H9 (cell line): ENCODE measurements around the gene USP21. TPM values are rescaled to one million over a fixed set of nuclear protein-coding genes. Genes with fewer than 3 reads are reported as not detected.

ENCODE experiments used
- DNase-seq: peaks from one replicate; pipeline ENCODE4 v3.0.0-alpha.2; 2017
- H2AFZ ChIP-seq: one replicate; pipeline ENCODE4 v1.6.1; 2013; ENCODE audit warnings: mild to moderate bottlenecking, low read length, control low read depth, moderate library complexity
- H2AK5ac ChIP-seq: 2 replicates; pipeline ENCODE4 v1.6.1; 2013; ENCODE audit warnings: low read length, control low read depth, mixed read lengths; ENCODE audit not compliant: insufficient read length
- H2BK120ac ChIP-seq: one replicate; pipeline ENCODE4 v1.6.1; 2013; ENCODE audit warnings: low read depth, mild to moderate bottlenecking, low read length, control low read depth, inconsistent platforms; ENCODE audit not compliant: poor library complexity, severe bottlenecking
- H2BK12ac ChIP-seq: 2 replicates; pipeline ENCODE4 v1.6.1; 2013; ENCODE audit warnings: low read length, control low read depth, mixed read lengths, low read depth; ENCODE audit not compliant: insufficient read length
- H2BK15ac ChIP-seq: 2 replicates; pipeline ENCODE4 v1.6.1; 2013; ENCODE audit warnings: low read depth, low read length, control low read depth
- H2BK20ac ChIP-seq: one replicate; pipeline ENCODE4 v1.6.1; 2013; ENCODE audit warnings: low read depth, mild to moderate bottlenecking, low read length, control low read depth, inconsistent platforms; ENCODE audit not compliant: poor library complexity, severe bottlenecking
- H2BK5ac ChIP-seq: 2 replicates; pipeline ENCODE4 v1.6.1; 2013; ENCODE audit warnings: low read length, control low read depth, mixed read lengths; ENCODE audit not compliant: insufficient read length
- H3K14ac ChIP-seq: 2 replicates; pipeline ENCODE4 v1.6.1; 2013; ENCODE audit warnings: low read length, control low read depth; ENCODE audit not compliant: insufficient read depth
- H3K18ac ChIP-seq: 2 replicates; pipeline ENCODE4 v1.6.1; 2013; ENCODE audit warnings: low read depth, mild to moderate bottlenecking, mixed read lengths, low read length, control low read depth; ENCODE audit not compliant: insufficient read length
- H3K23ac ChIP-seq: 2 replicates; pipeline ENCODE4 v1.6.1; 2013; ENCODE audit warnings: low read length, control low read depth, mixed read lengths, low read depth; ENCODE audit not compliant: insufficient read length
- H3K23me2 ChIP-seq: 2 replicates; pipeline ENCODE4 v1.6.1; 2013; ENCODE audit warnings: low read depth, mild to moderate bottlenecking, mixed read lengths, low read length, control low read depth; ENCODE audit not compliant: insufficient read length, poor library complexity, severe bottlenecking
- H3K27ac ChIP-seq: 2 replicates; pipeline ENCODE4 v1.5.1; 2013; ENCODE audit warnings: low read length, control low read depth, mixed read lengths, low read depth; ENCODE audit not compliant: insufficient read length
- H3K27me3 ChIP-seq: 2 replicates; pipeline ENCODE4 v1.6.1; 2013; ENCODE audit warnings: low read length, control low read depth, inconsistent platforms; ENCODE audit not compliant: insufficient read depth
- H3K4ac ChIP-seq: 2 replicates; pipeline ENCODE4 v1.6.1; 2013; ENCODE audit warnings: low read depth, mild to moderate bottlenecking, control low read depth, inconsistent platforms, low read length, moderate library complexity
- H3K4me1 ChIP-seq: 2 replicates; pipeline ENCODE4 v1.6.1; 2013; ENCODE audit warnings: low read length, control low read depth, inconsistent platforms; ENCODE audit not compliant: insufficient read depth
- H3K4me2 ChIP-seq: 2 replicates; pipeline ENCODE4 v1.6.1; 2013; ENCODE audit warnings: low read length, control low read depth, mixed read lengths; ENCODE audit not compliant: insufficient read length, insufficient read depth
- H3K56ac ChIP-seq: 2 replicates; pipeline ENCODE4 v1.6.1; 2013; ENCODE audit warnings: low read depth, mild to moderate bottlenecking, mixed read lengths, low read length, control low read depth; ENCODE audit not compliant: insufficient read length
- H3K79me1 ChIP-seq: 2 replicates; pipeline ENCODE4 v1.6.1; 2013; ENCODE audit warnings: low read depth, mild to moderate bottlenecking, moderate library complexity, low read length, control low read depth, inconsistent platforms; ENCODE audit not compliant: insufficient read depth, poor library complexity, severe bottlenecking
- H3K79me2 ChIP-seq: 2 replicates; pipeline ENCODE4 v1.6.1; 2013; ENCODE audit warnings: low read length, control low read depth, inconsistent platforms; ENCODE audit not compliant: insufficient read depth
- H3K9ac ChIP-seq: 2 replicates; pipeline ENCODE4 v1.6.1; 2013; ENCODE audit warnings: low read length, control low read depth, mixed read lengths; ENCODE audit not compliant: insufficient read length; ENCODE audit errors: extremely low read depth
- H3K9me3 ChIP-seq: one replicate; pipeline ENCODE4 v1.6.1; 2013; ENCODE audit warnings: low read depth, low read length, inconsistent platforms; ENCODE audit not compliant: control insufficient read depth
- H3T11ph ChIP-seq: one replicate; pipeline ENCODE4 v1.6.1; 2013; ENCODE audit warnings: mild to moderate bottlenecking, low read length, control low read depth, inconsistent platforms
- H4K20me1 ChIP-seq: one replicate; pipeline ENCODE4 v1.6.1; 2013; ENCODE audit not compliant: control insufficient read depth, insufficient read length, insufficient read depth
- H4K5ac ChIP-seq: 2 replicates; pipeline ENCODE4 v1.6.1; 2013; ENCODE audit warnings: low read depth, mild to moderate bottlenecking, mixed read lengths, low read length, control low read depth; ENCODE audit not compliant: insufficient read length
- H4K8ac ChIP-seq: replicated peaks from 2 replicates; pipeline ENCODE4 v1.6.1; 2013; ENCODE audit warnings: low read length, control low read depth, mixed read lengths, low read depth; ENCODE audit not compliant: insufficient read length
- H4K91ac ChIP-seq: 2 replicates; pipeline ENCODE4 v1.6.1; 2013; ENCODE audit warnings: low read depth, mild to moderate bottlenecking, moderate library complexity, mixed read lengths, low read length, control low read depth; ENCODE audit not compliant: insufficient read length
- H3K27ac Mint-ChIP-seq, 3 experiments: 2 replicates in 2 of 3; 3 replicates in 1 of 3; pipeline ENCODE4 v1.8.0; 2020 to 2021; ENCODE audit warnings: mixed read lengths in 3 of 3, mild to moderate bottlenecking in 1 of 3, moderate library complexity in 1 of 3
- H3K27me3 Mint-ChIP-seq: 2 replicates; pipeline ENCODE4 v1.8.0; 2021; ENCODE audit warnings: low read depth, mild to moderate bottlenecking, moderate library complexity, mixed read lengths
- H3K36me3 Mint-ChIP-seq, 3 experiments: 2 replicates in 2 of 3; 3 replicates in 1 of 3; pipeline ENCODE4 v1.8.0; 2020 to 2021; ENCODE audit warnings: low read depth in 3 of 3, mixed read lengths in 3 of 3; ENCODE audit not compliant: insufficient read depth in 1 of 3
- H3K4me1 Mint-ChIP-seq, 2 experiments: 2 replicates each; pipeline ENCODE4 v1.8.0; 2020; ENCODE audit warnings: mixed read lengths in 2 of 2
- H3K4me3 Mint-ChIP-seq, 2 experiments: 2 replicates in 1 of 2; 3 replicates in 1 of 2; pipeline ENCODE4 v1.8.0; 2020 to 2021; ENCODE audit warnings: mild to moderate bottlenecking in 2 of 2, mixed read lengths in 2 of 2, moderate library complexity in 1 of 2
- H3K9me3 Mint-ChIP-seq, 2 experiments: 2 replicates in 1 of 2; 3 replicates in 1 of 2; pipeline ENCODE4 v1.8.0; 2020; ENCODE audit warnings: mild to moderate bottlenecking in 2 of 2, mixed read lengths in 2 of 2, moderate library complexity in 1 of 2
- WGBS: extraction: QIAGEN DNeasy Blood & Tissue Kit; methylation state at CpG from one replicate; pipeline ENCODE4 v1.1.7; 2013; ENCODE audit warnings: missing lambda C conversion rate, low lambda C conversion rate, mixed read lengths; ENCODE audit not compliant: insufficient read length; ENCODE audit errors: extremely low coverage; 5-methylcytosine and 5-hydroxymethylcytosine counted together
- total RNA-seq: library from RNA; stranded (reverse); gene quantifications from 2 replicates; pipeline ENCODE4 v1.2.1, GENCODE V29; 2021
- TF ChIP-seq, protein P1 (sequence below): fragments of 200-600 bp; sonication (generic); conservative IDR thresholded peaks from 3 replicates; pipeline ENCODE4 v1.8.0; 2021; ENCODE audit warnings: antibody characterized with exemption, mild to moderate bottlenecking

Gene USP21
- total RNA-seq, 1 experiment from 2014 or later: 17.9 TPM

DNA sequence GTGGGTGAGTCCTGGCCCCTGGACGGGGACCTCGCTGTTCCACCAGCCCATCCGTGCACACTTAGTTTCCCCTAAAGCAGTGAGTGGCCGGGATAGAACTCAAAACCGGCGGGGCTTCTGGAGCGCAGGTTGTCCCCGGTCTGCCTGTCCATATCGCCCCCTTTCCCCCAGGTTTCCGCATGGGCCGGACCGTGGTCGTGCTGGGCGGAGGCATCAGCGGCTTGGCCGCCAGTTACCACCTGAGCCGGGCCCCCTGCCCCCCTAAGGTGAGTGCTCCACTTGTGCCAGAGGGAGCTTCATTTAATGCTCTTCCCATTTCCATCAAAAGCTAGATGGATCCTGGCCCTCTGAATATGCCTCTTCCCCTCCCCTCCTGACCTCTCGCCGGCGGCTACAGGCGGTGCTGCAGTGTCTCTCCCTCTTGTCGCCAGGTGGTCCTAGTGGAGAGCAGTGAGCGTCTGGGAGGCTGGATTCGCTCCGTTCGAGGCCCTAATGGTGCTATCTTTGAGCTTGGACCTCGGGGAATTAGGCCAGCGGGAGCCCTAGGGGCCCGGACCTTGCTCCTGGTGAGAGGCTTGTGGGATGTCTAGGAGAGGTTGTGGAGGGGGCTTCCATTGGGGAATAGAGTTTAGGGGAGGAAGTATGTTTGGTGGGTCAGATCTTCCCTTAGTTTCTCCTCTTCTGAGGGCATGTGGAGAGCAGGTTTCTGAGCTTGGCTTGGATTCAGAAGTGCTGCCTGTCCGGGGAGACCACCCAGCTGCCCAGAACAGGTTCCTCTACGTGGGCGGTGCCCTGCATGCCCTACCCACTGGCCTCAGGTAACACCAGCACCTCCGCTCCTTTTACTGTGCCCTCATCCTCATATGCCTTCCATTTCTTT is 7.6 kb downstream of the USP21 start:
- H3K36me3 Mint-ChIP-seq: peaks cover 25 to 62% (median 59%) of the 10 kb centered on the region in 3 experiments; a peak in 6 of 7 replicates
- no peaks in the 10 kb centered on the region; the same call in 1 of the 2 replicates for H3K27me3 Mint-ChIP-seq
- Histone ChIP-seq H3T11ph (no peak overlapping the region), H3K79me2 (no peaks in the 10 kb centered on the region), H3K18ac (no peak overlapping the region), H3K4ac (no peak overlapping the region), H3K23me2 (peaks cover 11% of the 10 kb centered on the region), H3K4me1 (no peaks in the 10 kb centered on the region), H4K8ac (no peak overlapping the region), H3K4me2 (peak overlapping the region; percentile 70), H3K56ac (no peak overlapping the region), H2BK12ac (no peak overlapping the region), H3K14ac (peak overlapping the region; percentile 32; the same call in 1 of the 2 replicates), H4K5ac (no peak overlapping the region), H2BK120ac (no peak overlapping the region), H2BK20ac (no peak overlapping the region), H2AK5ac (no peak overlapping the region), H2BK15ac (no peak overlapping the region), H4K20me1 (no peaks in the 10 kb centered on the region), H4K91ac (no peak overlapping the region), H3K27me3 (no peaks in the 10 kb centered on the region), H3K79me1 (no peaks in the 10 kb centered on the region), H3K23ac (no peak overlapping the region), H2AFZ (no peak overlapping the region), H3K27ac (no peak overlapping the region), H2BK5ac (no peak overlapping the region), H3K9ac (peak overlapping the region; percentile 64), H3K9me3 (no peaks in the 10 kb centered on the region)
- no peaks in the 10 kb centered on the region for H3K9me3 Mint-ChIP-seq
- peak overlapping the region; percentile 90 for H3K4me3 Mint-ChIP-seq
- H3K27ac Mint-ChIP-seq: peak overlapping the region; percentile 59 to 98 (median 97); a peak in 6 of 7 replicates
- H3K4me1 Mint-ChIP-seq: peaks cover 14 to 22% of the 10 kb centered on the region in 2 experiments
- peak; percentile 52 for DNase-seq
- WGBS: no CpG with 5 or more reads among the region's 33 CpGs
- TF ChIP-seq, protein P1, sequence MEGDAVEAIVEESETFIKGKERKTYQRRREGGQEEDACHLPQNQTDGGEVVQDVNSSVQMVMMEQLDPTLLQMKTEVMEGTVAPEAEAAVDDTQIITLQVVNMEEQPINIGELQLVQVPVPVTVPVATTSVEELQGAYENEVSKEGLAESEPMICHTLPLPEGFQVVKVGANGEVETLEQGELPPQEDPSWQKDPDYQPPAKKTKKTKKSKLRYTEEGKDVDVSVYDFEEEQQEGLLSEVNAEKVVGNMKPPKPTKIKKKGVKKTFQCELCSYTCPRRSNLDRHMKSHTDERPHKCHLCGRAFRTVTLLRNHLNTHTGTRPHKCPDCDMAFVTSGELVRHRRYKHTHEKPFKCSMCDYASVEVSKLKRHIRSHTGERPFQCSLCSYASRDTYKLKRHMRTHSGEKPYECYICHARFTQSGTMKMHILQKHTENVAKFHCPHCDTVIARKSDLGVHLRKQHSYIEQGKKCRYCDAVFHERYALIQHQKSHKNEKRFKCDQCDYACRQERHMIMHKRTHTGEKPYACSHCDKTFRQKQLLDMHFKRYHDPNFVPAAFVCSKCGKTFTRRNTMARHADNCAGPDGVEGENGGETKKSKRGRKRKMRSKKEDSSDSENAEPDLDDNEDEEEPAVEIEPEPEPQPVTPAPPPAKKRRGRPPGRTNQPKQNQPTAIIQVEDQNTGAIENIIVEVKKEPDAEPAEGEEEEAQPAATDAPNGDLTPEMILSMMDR: no peak
